ENCODE data around the gene PCBD1.

DNA sequence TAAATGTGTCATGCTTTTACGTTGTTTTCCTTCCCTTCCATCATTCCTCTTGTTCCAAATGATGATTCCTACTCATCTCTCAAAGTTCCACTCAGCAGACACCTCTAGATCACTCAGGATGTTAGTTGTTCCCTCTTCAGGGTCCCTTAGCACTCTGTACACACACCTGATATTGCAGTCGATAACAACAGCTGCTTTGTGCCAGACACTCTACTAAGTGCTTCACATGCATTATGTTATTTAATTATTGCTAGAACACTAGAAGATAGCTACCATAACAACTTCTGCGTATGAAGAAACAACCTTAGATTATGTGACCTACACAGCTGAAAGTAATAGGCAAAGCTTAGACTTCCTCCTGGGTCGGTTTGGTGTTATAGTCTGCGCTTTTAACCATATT lies 29.6 kb downstream of the PCBD1 start:
- TF ChIP-seq, protein P1, sequence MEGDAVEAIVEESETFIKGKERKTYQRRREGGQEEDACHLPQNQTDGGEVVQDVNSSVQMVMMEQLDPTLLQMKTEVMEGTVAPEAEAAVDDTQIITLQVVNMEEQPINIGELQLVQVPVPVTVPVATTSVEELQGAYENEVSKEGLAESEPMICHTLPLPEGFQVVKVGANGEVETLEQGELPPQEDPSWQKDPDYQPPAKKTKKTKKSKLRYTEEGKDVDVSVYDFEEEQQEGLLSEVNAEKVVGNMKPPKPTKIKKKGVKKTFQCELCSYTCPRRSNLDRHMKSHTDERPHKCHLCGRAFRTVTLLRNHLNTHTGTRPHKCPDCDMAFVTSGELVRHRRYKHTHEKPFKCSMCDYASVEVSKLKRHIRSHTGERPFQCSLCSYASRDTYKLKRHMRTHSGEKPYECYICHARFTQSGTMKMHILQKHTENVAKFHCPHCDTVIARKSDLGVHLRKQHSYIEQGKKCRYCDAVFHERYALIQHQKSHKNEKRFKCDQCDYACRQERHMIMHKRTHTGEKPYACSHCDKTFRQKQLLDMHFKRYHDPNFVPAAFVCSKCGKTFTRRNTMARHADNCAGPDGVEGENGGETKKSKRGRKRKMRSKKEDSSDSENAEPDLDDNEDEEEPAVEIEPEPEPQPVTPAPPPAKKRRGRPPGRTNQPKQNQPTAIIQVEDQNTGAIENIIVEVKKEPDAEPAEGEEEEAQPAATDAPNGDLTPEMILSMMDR (IDR thresholded peaks at IDR 0.05): no peak
- no peak for TF ChIP-seq POLR2A (IDR thresholded peaks at IDR 0.05)

Measured in lower leg skin (tissue), 3 donors.